ENCODE results near the gene TECPR1. TPM values are rescaled to one million over a fixed set of nuclear protein-coding genes. Genes with fewer than 3 reads are reported as not detected.
A peak's percentile ranks its signal among the peaks of the same experiment; 100 is the strongest.

Gene TECPR1
- total and polyA plus RNA-seq, 2 experiments from 2014 or later: 4.6 to 24.4 TPM

- H3K9me2 ChIP-seq (ENCODE audit: insufficient read depth): no peaks in the 10 kb centered on the region
- no peaks in the 10 kb centered on the region for H3K9me3 Mint-ChIP-seq
- H3K36me3 Mint-ChIP-seq (ENCODE audit: low read depth): peaks cover 49% of the 10 kb centered on the region
- no peaks in the 10 kb centered on the region; the same call in 1 of the 2 replicates for H3F3A ChIP-seq (replicated peaks; ENCODE audit: low read depth)
- H3K36me3 ChIP-seq (ENCODE audit: insufficient read depth): peaks cover 4% of the 10 kb centered on the region
- H2AFZ ChIP-seq: no peak overlapping the region
- no peak overlapping the region for H3K27ac ChIP-seq (ENCODE audit: low read depth)
- ATAC-seq: no peak
- DNase-seq (ENCODE audit: low spot score): no peak
- H3K4me1 Mint-ChIP-seq: peaks cover 11% of the 10 kb centered on the region
- no peak overlapping the region for H3K4me2 ChIP-seq
- peaks cover 19% of the 10 kb centered on the region for H3K27me3 Mint-ChIP-seq (ENCODE audit: insufficient read depth, low read depth, poor library complexity)
- no peak overlapping the region for H3K4me3 Mint-ChIP-seq
- no peak for TF ChIP-seq JUNB (IDR thresholded peaks at IDR 0.05; ENCODE audit: unreplicated experiment)
- peaks cover 15% of the 10 kb centered on the region; the same call in 1 of the 2 replicates for H4K20me1 ChIP-seq (replicated peaks; ENCODE audit: insufficient read depth)
- no peaks in the 10 kb centered on the region for H3K27me3 ChIP-seq (ENCODE audit: insufficient read depth)
- no peak overlapping the region for H3K4me3 ChIP-seq
- H3K79me2 ChIP-seq (replicated peaks; ENCODE audit: insufficient read depth): no peaks in the 10 kb centered on the region; the same call in 1 of the 2 replicates
- no peaks in the 10 kb centered on the region; the same call in 1 of the 2 replicates for H3K4me1 ChIP-seq (ENCODE audit: insufficient read depth)
- no peak overlapping the region; the same call in 1 of the 2 replicates for H3K27ac Mint-ChIP-seq
Measured at GRCh38 chr7:98300595-98301372, 48.8 kb upstream of the TECPR1 start.

- peaks cover 40% of the 10 kb centered on the region for H3K36me3 Mint-ChIP-seq (ENCODE audit: low read depth)
Measured at GRCh38 chr7:98297626-98298286, 45.7 kb upstream of the TECPR1 start.

More at GRCh38 chr7:98297626-98298286, 45.7 kb upstream of the TECPR1 start:
- Mint-ChIP-seq H3K27ac (no peak overlapping the region; the same call in 1 of the 2 replicates), H3K4me3 (no peak overlapping the region), H3K4me1 (peaks cover 15% of the 10 kb centered on the region), H3K9me3 (no peaks in the 10 kb centered on the region), H3K27me3 (ENCODE audit: insufficient read depth, low read depth, poor library complexity) (peaks cover 20% of the 10 kb centered on the region)
- H4K20me1 ChIP-seq (replicated peaks; ENCODE audit: insufficient read depth): peaks cover 18% of the 10 kb centered on the region; the same call in 1 of the 2 replicates
- TF ChIP-seq CTCF (conservative IDR thresholded peaks at IDR 0.05; ENCODE audit: low read depth in 2 of 2) (peak in 1 of 2 experiments; percentile 14; a peak in 1 of 4 replicates), ZNF114 (CRISPR knock-in tag; IDR thresholded peaks at IDR 0.05) (no peak)
- H3K4me3 ChIP-seq: no peak overlapping the region
- no peak overlapping the region for H3K4me2 ChIP-seq
- no peak overlapping the region for H2AFZ ChIP-seq
- H3K27me3 ChIP-seq (ENCODE audit: insufficient read depth): no peaks in the 10 kb centered on the region
- no peak overlapping the region for H3K27ac ChIP-seq (ENCODE audit: low read depth)
- DNase-seq (ENCODE audit: low spot score) (no peak), ATAC-seq (no peak)
- 0 out of 2 replicates have a peak, but pooled peaks cover 6% of the 10 kb centered on the region for H3K79me2 ChIP-seq (replicated peaks; ENCODE audit: insufficient read depth)
- 0 out of 2 replicates have a peak, but pooled peaks cover 8% of the 10 kb centered on the region for H3K36me3 ChIP-seq (ENCODE audit: insufficient read depth)
- peaks cover 10% of the 10 kb centered on the region; the same call in 1 of the 2 replicates for H3F3A ChIP-seq (replicated peaks; ENCODE audit: low read depth)
- H3K4me1 ChIP-seq (ENCODE audit: insufficient read depth): peaks cover 13% of the 10 kb centered on the region; the same call in 1 of the 2 replicates
- no peaks in the 10 kb centered on the region for H3K9me2 ChIP-seq (ENCODE audit: insufficient read depth)

Data from GM23338 (cell line).